ENCODE data around the gene KCNS1. TPM values are rescaled to one million over a fixed set of nuclear protein-coding genes. Genes with fewer than 3 reads are reported as not detected.

Gene KCNS1
- total RNA-seq, 1 donor from 2014 or later, result 2.2 TPM

DNA sequence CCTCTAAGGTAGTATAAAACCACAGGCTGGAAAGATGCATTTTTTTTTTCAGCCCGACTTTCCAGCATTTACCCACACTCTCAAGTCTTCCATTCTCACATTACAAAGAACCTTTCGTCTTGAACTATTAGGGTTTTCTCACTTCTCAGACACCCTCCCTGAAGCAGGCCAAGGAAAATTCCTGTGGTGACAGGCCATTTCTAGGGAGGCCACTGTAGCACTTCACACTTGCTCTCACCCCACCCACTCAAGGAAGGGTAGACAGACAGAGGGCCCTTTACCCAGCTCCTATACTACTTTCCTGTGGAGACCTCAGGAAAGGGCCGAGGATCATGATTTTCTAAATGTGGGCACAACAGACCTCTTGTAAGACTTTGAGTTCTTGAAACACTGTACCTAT is 27.7 kb downstream of the KCNS1 start:
- Histone ChIP-seq H3K9me3 (ENCODE audit: insufficient read depth, low read depth, low read length) (no peaks in the 10 kb centered on the region), H3K79me2 (ENCODE audit: insufficient read depth, low read length) (no peaks in the 10 kb centered on the region), H3K9ac (ENCODE audit: low read length) (no peak overlapping the region), H4K20me1 (ENCODE audit: insufficient read depth, low read length) (peaks cover 6% of the 10 kb centered on the region), H3K27me3 (ENCODE audit: insufficient read depth, low read length) (no peaks in the 10 kb centered on the region), H3K27ac (ENCODE audit: low read depth, low read length) (no peak overlapping the region), H3K36me3 (ENCODE audit: insufficient read depth, low read length) (peaks cover 9% of the 10 kb centered on the region), H2AFZ (ENCODE audit: low read depth, low read length) (no peak overlapping the region), H3K4me3 (ENCODE audit: insufficient read depth, low read depth, low read length) (no peak overlapping the region), H3K4me2 (ENCODE audit: low read length) (no peak overlapping the region), H3K4me1 (ENCODE audit: insufficient read depth, low read length) (no peaks in the 10 kb centered on the region)
- DNase-seq (ENCODE audit: low read depth), result peak; percentile 57
- Mint-ChIP-seq H3K9me3 (ENCODE audit: unreplicated experiment) (peaks cover 9% of the 10 kb centered on the region), H3K4me3 (ENCODE audit: unreplicated experiment) (no peak overlapping the region), H3K27ac (ENCODE audit: unreplicated experiment) (peak overlapping the region; percentile 7), H3K4me1 (ENCODE audit: low read depth, unreplicated experiment) (peaks cover 17% of the 10 kb centered on the region), H3K36me3 (ENCODE audit: low read depth, unreplicated experiment) (peaks cover 15% of the 10 kb centered on the region), H3K27me3 (ENCODE audit: low read depth, unreplicated experiment) (no peaks in the 10 kb centered on the region)
- no peak for FAIRE-seq
- no peak for TF ChIP-seq EZH2 (IDR thresholded peaks at IDR 0.05; ENCODE audit: insufficient read depth, low read length)
- TF ChIP-seq, protein P1, sequence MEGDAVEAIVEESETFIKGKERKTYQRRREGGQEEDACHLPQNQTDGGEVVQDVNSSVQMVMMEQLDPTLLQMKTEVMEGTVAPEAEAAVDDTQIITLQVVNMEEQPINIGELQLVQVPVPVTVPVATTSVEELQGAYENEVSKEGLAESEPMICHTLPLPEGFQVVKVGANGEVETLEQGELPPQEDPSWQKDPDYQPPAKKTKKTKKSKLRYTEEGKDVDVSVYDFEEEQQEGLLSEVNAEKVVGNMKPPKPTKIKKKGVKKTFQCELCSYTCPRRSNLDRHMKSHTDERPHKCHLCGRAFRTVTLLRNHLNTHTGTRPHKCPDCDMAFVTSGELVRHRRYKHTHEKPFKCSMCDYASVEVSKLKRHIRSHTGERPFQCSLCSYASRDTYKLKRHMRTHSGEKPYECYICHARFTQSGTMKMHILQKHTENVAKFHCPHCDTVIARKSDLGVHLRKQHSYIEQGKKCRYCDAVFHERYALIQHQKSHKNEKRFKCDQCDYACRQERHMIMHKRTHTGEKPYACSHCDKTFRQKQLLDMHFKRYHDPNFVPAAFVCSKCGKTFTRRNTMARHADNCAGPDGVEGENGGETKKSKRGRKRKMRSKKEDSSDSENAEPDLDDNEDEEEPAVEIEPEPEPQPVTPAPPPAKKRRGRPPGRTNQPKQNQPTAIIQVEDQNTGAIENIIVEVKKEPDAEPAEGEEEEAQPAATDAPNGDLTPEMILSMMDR (IDR thresholded peaks at IDR 0.05; ENCODE audit: insufficient read depth, low read depth, low read length), result no peak

DNA sequence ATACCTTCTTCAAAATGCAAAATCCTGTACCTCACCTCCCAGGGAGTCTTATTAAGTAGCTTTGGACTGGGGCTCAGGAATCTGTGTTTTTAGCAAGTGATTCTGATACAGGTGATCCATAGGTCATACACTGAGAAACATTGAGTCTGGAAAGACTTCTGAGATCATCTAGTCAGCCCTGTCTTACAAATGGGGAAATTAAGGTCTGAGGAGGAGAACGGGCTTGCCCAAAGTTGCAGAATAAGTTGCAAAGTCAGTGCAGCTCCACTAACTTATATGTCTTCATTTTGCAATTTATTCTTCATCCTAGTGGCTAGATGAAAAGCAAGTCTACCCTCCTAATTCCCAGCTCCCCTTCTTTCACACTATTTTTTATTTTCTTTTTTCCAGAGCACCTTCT is 28.9 kb downstream of the KCNS1 start:
- FAIRE-seq (no peak), DNase-seq (ENCODE audit: low read depth) (no peak)
- no peak overlapping the region for H3K27ac ChIP-seq (ENCODE audit: low read depth, low read length)
- no peaks in the 10 kb centered on the region for H3K4me1 ChIP-seq (ENCODE audit: insufficient read depth, low read length)
- H3K4me3 ChIP-seq (ENCODE audit: insufficient read depth, low read depth, low read length), result no peak overlapping the region
- H3K36me3 Mint-ChIP-seq (ENCODE audit: low read depth, unreplicated experiment), result peaks cover 13% of the 10 kb centered on the region
- peaks cover 19% of the 10 kb centered on the region for H3K4me1 Mint-ChIP-seq (ENCODE audit: low read depth, unreplicated experiment)
- no peaks in the 10 kb centered on the region for H3K27me3 Mint-ChIP-seq (ENCODE audit: low read depth, unreplicated experiment)
- H3K4me3 Mint-ChIP-seq (ENCODE audit: unreplicated experiment), result no peak overlapping the region
- H3K9me3 ChIP-seq (ENCODE audit: insufficient read depth, low read depth, low read length), result no peaks in the 10 kb centered on the region
- no peaks in the 10 kb centered on the region for H3K79me2 ChIP-seq (ENCODE audit: insufficient read depth, low read length)
- no peak overlapping the region for H3K9ac ChIP-seq (ENCODE audit: low read length)
- peaks cover 8% of the 10 kb centered on the region for H3K36me3 ChIP-seq (ENCODE audit: insufficient read depth, low read length)
- peaks cover 9% of the 10 kb centered on the region for H3K9me3 Mint-ChIP-seq (ENCODE audit: unreplicated experiment)
- H4K20me1 ChIP-seq (ENCODE audit: insufficient read depth, low read length), result peaks cover 8% of the 10 kb centered on the region
- no peak overlapping the region for H3K4me2 ChIP-seq (ENCODE audit: low read length)
- no peak overlapping the region for H3K27ac Mint-ChIP-seq (ENCODE audit: unreplicated experiment)
- TF ChIP-seq, protein P1 (IDR thresholded peaks at IDR 0.05; ENCODE audit: insufficient read depth, low read depth, low read length), result no peak
- TF ChIP-seq EZH2 (IDR thresholded peaks at IDR 0.05; ENCODE audit: insufficient read depth, low read length), result no peak
- no peak overlapping the region for H2AFZ ChIP-seq (ENCODE audit: low read depth, low read length)
- H3K27me3 ChIP-seq (ENCODE audit: insufficient read depth, low read length), result no peaks in the 10 kb centered on the region

DNA sequence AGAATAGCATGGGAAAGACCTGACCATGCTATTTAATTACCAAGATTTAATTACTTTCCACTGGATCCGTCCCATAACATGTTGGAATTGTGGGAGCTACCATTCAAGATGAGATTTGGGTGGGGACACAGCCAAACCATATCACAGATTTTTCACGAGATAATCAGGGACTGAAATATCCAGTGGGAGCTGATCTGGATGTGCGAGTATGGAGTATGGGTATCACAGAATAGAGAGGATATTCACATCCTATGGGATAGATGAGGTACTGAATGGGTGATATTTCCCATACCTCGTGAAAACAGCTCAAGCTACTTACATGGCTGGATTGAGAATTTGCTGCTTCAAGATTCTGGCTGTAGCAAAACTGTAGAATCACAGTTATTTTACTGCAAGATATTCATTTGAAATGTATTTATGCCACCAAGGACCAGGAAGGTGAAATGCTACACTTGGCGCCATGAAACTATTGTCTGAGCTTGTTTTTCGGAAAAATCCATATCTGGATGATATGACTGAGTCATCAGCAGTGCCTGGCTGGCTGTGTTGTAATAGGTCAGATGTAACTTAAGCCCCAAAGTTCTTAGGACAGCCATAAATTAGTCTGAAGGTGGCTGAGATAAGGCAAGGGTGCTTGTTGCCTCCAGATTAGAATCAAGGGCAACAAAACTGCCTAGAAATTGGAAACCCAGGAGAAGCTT is 29.8 kb downstream of the KCNS1 start:
- peaks cover 8% of the 10 kb centered on the region for H3K36me3 ChIP-seq (ENCODE audit: insufficient read depth, low read length)
- peaks cover 9% of the 10 kb centered on the region for H3K9me3 Mint-ChIP-seq (ENCODE audit: unreplicated experiment)
- no peaks in the 10 kb centered on the region for H3K27me3 Mint-ChIP-seq (ENCODE audit: low read depth, unreplicated experiment)
- H4K20me1 ChIP-seq (ENCODE audit: insufficient read depth, low read length), result peaks cover 8% of the 10 kb centered on the region
- no peaks in the 10 kb centered on the region for H3K9me3 ChIP-seq (ENCODE audit: insufficient read depth, low read depth, low read length)
- H2AFZ ChIP-seq (ENCODE audit: low read depth, low read length), result no peak overlapping the region
- no peak overlapping the region for H3K4me3 ChIP-seq (ENCODE audit: insufficient read depth, low read depth, low read length)
- H3K27me3 ChIP-seq (ENCODE audit: insufficient read depth, low read length), result no peaks in the 10 kb centered on the region
- no peaks in the 10 kb centered on the region for H3K4me1 ChIP-seq (ENCODE audit: insufficient read depth, low read length)
- H3K36me3 Mint-ChIP-seq (ENCODE audit: low read depth, unreplicated experiment), result peaks cover 9% of the 10 kb centered on the region
- no peak overlapping the region for H3K9ac ChIP-seq (ENCODE audit: low read length)
- no peak for TF ChIP-seq EZH2 (IDR thresholded peaks at IDR 0.05; ENCODE audit: insufficient read depth, low read length)
- TF ChIP-seq, protein P1 (IDR thresholded peaks at IDR 0.05; ENCODE audit: insufficient read depth, low read depth, low read length), result no peak
- no peak overlapping the region for H3K27ac ChIP-seq (ENCODE audit: low read depth, low read length)
- peaks cover 19% of the 10 kb centered on the region for H3K4me1 Mint-ChIP-seq (ENCODE audit: low read depth, unreplicated experiment)
- no peak overlapping the region for H3K27ac Mint-ChIP-seq (ENCODE audit: unreplicated experiment)
- no peak overlapping the region for H3K4me2 ChIP-seq (ENCODE audit: low read length)
- DNase-seq (ENCODE audit: low read depth) (no peak), FAIRE-seq (no peak)
- peaks cover 3% of the 10 kb centered on the region for H3K79me2 ChIP-seq (ENCODE audit: insufficient read depth, low read length)
- H3K4me3 Mint-ChIP-seq (ENCODE audit: unreplicated experiment), result no peak overlapping the region
